Activated CD4-positive, CD25-positive, alpha-beta regulatory T cell treated with anti-CD3 and anti-CD28 coated beads, Interleukin-2, amount 50 U/mL, for 72 hours (primary cell): ENCODE results near the gene CAMK2B.
A peak's percentile ranks its signal among the peaks of the same experiment; 100 is the strongest.

Source experiments
- DNase-seq: peaks from one replicate; pipeline ENCODE4 v3.0.0; 2021

The CAMK2B gene

DNA sequence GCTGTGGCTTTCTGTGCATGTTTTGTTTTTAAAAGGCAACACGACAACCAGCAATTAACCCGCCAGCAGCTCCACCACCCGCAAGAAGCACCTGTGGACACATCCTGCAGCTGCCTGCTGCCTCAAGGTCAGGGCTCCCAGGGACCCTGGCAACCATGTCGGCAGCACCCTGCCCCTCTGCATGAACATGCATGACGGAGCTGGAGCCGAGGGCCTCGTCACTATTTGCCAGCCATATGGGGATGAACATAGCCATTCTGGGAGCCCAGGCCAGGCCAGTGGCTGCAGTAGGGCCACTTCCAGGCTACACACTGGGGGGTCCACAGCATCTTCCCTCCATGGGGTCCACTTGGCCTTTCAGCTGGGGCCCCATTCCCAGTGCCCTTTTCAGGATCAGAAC is 52.9 kb downstream of the CAMK2B start:
- DNase-seq, result no peak

- DNase-seq, result no peak
Measured at GRCh38 chr7:44269943-44270493, 55.4 kb downstream of the CAMK2B start.

DNA sequence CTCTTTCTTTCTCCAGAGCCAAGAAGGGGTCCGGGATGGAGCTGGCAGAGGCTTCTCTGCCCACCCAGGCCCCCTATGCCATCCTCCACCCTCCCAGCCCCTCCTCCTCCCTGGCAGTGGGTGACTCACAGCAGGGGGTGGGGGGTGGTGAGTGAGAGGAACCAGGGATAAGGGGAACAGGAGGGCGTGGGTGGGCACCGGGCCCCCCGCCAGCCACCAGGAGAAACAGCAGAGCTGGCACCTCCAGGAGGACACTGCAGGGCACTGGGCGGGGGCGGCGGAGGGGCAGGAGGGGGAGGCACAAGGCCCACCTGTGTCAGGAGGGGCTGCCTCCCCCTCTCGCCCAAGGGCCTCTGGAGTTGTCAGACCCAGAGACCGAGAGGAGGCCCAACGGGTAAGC is 56.0 kb downstream of the CAMK2B start:
- DNase-seq, result no peak

GRCh38 chr7:44268671-44269070 is 56.7 kb downstream of the CAMK2B start:
- no peak for DNase-seq

DNA sequence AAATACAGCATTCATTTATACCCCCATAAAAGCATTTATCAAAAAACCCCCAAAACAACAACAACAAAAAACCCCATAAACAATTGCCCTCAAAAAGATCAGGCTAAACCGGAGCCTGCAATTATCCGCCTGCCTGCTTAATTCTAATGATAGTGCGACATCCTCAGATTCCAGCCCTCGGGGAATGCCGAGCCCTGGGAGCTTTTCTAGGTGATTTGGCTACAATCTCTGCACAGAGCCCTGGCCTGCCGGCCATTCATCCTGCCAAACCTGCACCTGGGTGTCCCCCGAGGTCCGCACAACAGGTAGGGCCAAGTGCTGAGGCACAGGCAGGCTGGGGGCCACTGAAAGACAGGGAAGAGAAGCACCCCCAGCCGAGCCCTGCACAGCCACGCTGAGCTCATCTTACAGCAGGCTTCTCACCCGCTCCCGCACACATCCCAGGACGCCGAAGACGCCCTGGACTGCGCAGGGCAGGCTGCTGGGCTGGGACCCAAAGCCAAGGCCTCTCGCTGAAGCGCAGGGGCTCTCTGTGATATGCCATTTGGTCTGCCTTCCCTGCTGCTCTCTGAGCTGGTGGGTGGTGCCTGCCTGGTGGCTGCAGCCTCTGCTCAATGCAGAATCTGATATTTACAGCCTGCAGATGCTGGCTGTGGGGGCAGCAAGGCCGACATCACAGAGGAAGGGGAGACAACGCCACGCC is 57.5 kb downstream of the CAMK2B start:
- no peak for DNase-seq

DNA sequence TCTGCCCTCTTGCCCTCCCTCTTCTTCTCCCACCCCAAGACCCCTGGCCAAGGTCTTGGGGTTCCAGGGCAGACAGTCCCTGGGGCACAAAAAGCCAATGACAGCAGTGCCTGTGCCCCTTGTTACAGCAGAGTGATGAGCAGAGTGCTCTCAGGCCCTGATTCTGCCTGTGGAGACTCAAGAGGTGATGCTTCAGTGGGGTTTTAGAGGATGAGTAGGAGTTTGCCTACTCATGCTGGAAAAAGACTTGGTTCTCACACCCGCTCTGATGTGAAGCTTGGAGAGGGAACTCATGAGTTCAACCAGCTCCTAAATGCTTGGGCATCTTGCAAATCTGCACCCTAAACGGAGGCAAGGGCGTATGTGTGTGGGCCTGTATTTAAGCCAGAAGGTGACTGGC is 58.2 kb downstream of the CAMK2B start:
- no peak for DNase-seq

- DNase-seq, result no peak
Measured at GRCh38 chr7:44266526-44266925, 58.9 kb downstream of the CAMK2B start.

DNA sequence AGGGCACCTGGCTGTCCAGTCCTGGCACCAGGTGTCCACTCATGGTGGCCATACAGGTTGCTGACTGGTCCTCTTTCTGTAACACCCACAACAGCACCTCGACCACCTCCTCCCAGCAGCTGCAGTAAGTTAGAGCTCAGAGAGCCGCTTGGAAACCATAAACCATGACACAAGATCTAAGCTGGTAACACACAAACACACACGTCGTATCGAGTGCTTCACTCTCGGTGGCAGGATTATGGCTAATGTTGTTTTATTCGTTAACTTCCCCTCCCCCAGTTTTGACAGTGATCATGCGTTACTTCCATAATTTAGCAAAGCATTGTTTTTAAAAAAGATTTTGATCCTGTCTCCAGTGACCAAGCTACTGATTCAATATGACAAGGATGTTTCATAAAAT is 59.7 kb downstream of the CAMK2B start:
- DNase-seq, result no peak

GRCh38 chr7:44264221-44264931 is 61.0 kb downstream of the CAMK2B start:
- no peak for DNase-seq

DNA sequence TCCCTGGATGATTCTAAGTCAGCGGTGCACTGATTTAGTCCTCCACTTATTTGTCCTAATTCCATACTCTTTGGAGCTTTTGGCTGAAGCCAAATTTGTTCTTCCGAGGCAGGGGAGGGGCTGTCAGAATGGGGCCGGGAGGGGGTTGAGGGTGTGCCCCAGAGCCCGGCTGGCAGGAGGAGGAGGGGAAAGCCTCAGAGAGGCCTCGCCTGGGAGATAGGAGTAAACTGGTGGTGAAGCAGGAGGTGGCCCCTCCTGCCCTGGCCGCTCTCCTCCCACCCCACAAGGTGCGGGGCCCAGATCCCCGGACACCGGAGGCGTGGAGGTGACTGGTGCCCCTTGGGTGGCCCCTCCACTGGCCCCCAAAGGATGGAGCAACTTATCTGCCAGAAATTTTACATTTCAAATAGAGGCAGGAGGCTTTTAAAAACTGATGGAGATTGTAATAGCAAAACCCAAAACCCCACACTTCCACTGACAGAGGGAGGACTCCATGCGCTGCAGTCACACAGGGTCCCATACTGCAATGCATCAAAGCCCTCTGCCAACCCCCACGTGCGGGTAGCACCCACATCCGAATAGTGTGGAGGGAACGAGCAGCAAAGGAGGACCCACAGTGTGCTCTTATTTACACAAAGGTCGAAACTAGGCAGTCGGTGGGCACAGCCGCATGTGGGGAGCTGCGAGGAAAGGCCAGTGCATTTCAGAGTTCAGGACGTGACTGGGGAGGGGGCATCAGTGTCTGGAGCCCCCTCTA is 61.9 kb downstream of the CAMK2B start:
- DNase-seq, result no peak

DNA sequence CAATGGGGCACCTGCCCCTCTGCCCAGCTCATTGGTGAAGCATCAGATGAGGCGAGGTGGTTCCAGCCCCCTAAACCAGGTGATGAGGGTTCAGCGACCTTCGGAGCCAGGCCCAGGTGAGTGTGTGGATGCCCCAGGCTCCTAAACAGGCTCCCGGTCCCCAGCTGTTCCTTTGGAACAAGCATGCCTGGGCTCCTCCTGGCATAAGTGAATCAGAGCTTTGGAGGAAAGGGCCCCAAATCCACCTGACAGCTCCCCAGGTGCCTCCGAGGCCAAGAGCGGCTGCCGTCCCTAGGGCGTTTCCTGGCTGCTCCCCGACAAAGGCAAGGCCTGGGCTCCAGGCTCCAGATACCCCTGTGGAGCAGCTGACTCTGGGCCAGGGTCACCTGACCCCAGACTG is 63.4 kb downstream of the CAMK2B start:
- no peak for DNase-seq

GRCh38 chr7:44261240-44261639 is 64.2 kb downstream of the CAMK2B start:
- DNase-seq, result no peak

- no peak for DNase-seq
Measured at GRCh38 chr7:44259547-44260457, 65.6 kb downstream of the CAMK2B start.

GRCh38 chr7:44258865-44259546 is 66.4 kb downstream of the CAMK2B start:
- no peak for DNase-seq

DNA sequence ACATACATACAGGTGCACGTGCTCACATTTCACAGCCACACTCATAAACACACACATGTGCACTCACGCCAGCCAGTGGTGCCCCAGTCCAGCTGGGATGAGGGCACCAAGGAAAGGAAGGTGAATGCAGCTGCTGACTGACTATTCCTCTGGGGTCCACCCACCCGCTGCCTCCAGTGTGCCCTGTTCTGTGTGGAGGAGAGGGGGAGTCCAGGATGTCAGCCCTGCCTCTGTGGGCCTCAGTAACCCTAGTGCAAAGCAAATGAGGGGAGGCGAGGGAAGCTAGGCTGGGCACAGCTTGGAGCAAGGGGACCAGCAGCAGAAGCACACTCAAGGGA is 67.0 kb downstream of the CAMK2B start:
- no peak for DNase-seq

DNA sequence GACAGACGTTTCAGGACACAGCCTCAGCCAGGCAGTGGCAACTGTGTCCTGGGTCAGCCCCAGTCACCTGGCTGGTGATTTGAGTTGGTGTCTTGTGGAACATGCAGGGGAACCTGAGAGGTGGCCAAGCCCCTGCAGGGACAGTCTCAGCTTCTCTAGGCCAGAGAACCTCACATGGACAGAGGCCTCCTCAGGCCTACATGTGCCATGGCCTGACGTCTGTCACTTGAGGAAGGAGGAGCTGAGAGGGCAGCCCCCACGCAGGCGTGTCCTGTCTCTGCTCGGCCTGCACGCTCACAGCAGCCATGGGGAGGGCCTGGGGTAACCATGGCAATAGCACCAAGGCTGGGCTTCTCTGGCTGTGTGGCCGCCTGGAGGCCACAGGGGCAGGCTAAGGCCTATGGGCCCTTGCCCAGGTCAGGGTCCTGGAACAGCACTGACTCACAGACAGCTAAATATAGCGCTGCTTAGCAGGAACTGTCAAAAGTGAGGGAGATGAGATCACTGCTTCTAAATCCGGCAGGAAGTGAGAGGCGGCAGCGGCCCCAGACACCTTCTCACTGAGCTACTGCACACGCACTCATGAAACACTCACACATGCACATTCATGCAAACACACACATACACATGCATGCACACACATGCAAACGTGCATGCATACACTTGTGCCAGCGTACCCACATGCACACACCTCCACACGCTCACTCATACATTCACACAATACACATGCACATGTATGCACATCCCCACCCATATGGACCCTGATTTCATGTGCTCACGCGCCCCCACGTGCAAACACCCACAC is 67.6 kb downstream of the CAMK2B start:
- DNase-seq, result peak; percentile 72

- DNase-seq, result no peak
Measured at GRCh38 chr7:44257213-44257612, 68.2 kb downstream of the CAMK2B start.

- no peak for DNase-seq
Measured at GRCh38 chr7:44256459-44256858, 68.9 kb downstream of the CAMK2B start.

GRCh38 chr7:44251881-44252280 is 73.5 kb downstream of the CAMK2B start:
- no peak for DNase-seq

- no peak for DNase-seq
Measured at GRCh38 chr7:44251269-44251668, 74.1 kb downstream of the CAMK2B start.

GRCh38 chr7:44249639-44250234 is 75.7 kb downstream of the CAMK2B start:
- no peak for DNase-seq
